Heart left ventricle (tissue), 16 donors: ENCODE results near the gene SHROOM3. TPM values are rescaled to one million over a fixed set of nuclear protein-coding genes. Genes with fewer than 3 reads are reported as not detected.

Experiments used
- ATAC-seq, 4 donors: fragments of 200-7000 bp; cut with Tn5 transposase; one replicate each; pipeline ENCODE4 v1.9.1; 2020 to 2022; ENCODE audit warnings: moderate library complexity in 4 of 4, mild to moderate bottlenecking in 3 of 4, moderate number of reproducible peaks in 1 of 4
- DNase-seq, 5 donors: peaks; one replicate each; pipeline ENCODE4 v3.0.0-alpha.2; 2020
- H3K27ac ChIP-seq, 12 donors: fragments of 200-600 bp; sonication (generic) in 4 of 12; one replicate each; pipeline versions ENCODE4 v1.5.0 to v1.8.0; 2016 to 2022; ENCODE audit warnings: mild to moderate bottlenecking in 2 of 12
- H3K27me3 ChIP-seq, 9 donors: fragments of 200-600 bp; sonication (generic) in 2 of 9; one replicate each; pipeline versions ENCODE4 v1.5.1 to v1.8.0; 2016 to 2022; ENCODE audit warnings: mild to moderate bottlenecking in 3 of 9
- H3K36me3 ChIP-seq, 9 donors: fragments of 200-600 bp; sonication (generic) in 2 of 9; one replicate each; pipeline versions ENCODE4 v1.5.0 to v1.8.0; 2018 to 2022; ENCODE audit warnings: mild to moderate bottlenecking in 2 of 9
- H3K4me1 ChIP-seq, 12 donors: fragments of 200-600 bp; sonication (generic) in 4 of 12; one replicate each; pipeline versions ENCODE4 v1.5.0 to v1.8.0; 2016 to 2022; ENCODE audit warnings: mild to moderate bottlenecking in 3 of 12
- H3K4me3 ChIP-seq, 12 donors: fragments of 200-600 bp; sonication (generic) in 4 of 12; one replicate each; pipeline versions ENCODE4 v1.5.0 to v1.8.0; 2017 to 2022; ENCODE audit warnings: mild to moderate bottlenecking in 9 of 12, moderate library complexity in 4 of 12
- H3K9me3 ChIP-seq, 12 donors: fragments of 200-600 bp; sonication (generic) in 4 of 12; one replicate each; pipeline versions ENCODE4 v1.5.0 to v1.8.0; 2016 to 2022; ENCODE audit warnings: mild to moderate bottlenecking in 1 of 12
- POLR2A ChIP-seq, 2 donors: fragments of 450-650 bp; IDR thresholded peaks; one replicate each; pipeline ENCODE4 v1.6.1; 2017; ENCODE audit warnings: antibody characterized with exemption in 2 of 2, mild to moderate bottlenecking in 2 of 2, moderate library complexity in 2 of 2
- WGBS, 4 donors: extraction: QIAGEN DNeasy Blood & Tissue Kit in 2 of 4; methylation state at CpG; one replicate each; pipeline versions ENCODE4 v1.1.5 to v1.1.7; 2013 to 2018; 5-methylcytosine and 5-hydroxymethylcytosine counted together
- intact Hi-C, 10 donors: fragments of 100-400 bp; cut with DNase I; formaldehyde crosslinking; loops; one replicate each; pipeline versions ENCODE4 v1.11.1 to v1.14.2; 2022
- polyA plus RNA-seq, 2 donors: library from polyadenylated mRNA; stranded (reverse); fragments of 200-250 nt; gene quantifications; one replicate each; pipeline ENCODE4 v1.2.3, GENCODE V29; 2013
- total RNA-seq, 9 donors: library from RNA; depleted of rRNA in 2 of 9; stranded (reverse); fragments of >200 nt in 2 of 9; fragmentation: NEBNext Ultra II Directional in 3 of 9; extraction: Animal tissue kit (Norgen Biotek cat#: 25700) in 3 of 9; gene quantifications; one replicate each; pipeline versions ENCODE4 v1.1.0 to v1.2.4, GENCODE V29; 2016 to 2023
- TF ChIP-seq, protein P1 (sequence below), 12 donors: fragments of 200-600 bp; sonication (generic) in 4 of 12; IDR thresholded peaks; one replicate each; pipeline versions ENCODE4 v1.5.0 to v1.8.0; 2018 to 2022; ENCODE audit warnings: antibody characterized with exemption in 12 of 12, mild to moderate bottlenecking in 5 of 12
- donor health status: ischemic (EF 13 %, LVEDD 7.1; RV severe dilation, severe dysfunction).
- donor health status: healthy with polysubstance abuse.
- donor health status: DM: no; HTN: yes; CAD: no.
- donor health status: DM: no; HTN: no; CAD: no.
- donor health status: ischemic (EF 25% LVEDD 6.9; RV normal size, moderate dysfunction).
- donor health status: ischemic (EF 25% LVEDD 5.7; RV mildly dilated, moderate dysfunction).
- donor health status: healthy.
- donor health status: DM: yes; HTN: yes; CAD: no.
- donor health status: ischemic (EF 35%, LVEDD 5.7; RV mildly dilated, moderate dysfunction).
- donor health status: nonischemic (EF 11% LVEDD 7.7; RV severe dilation, severe dysfunction).
- donor health status: DM: yes; HTN: yes; CAD: no.
- donor health status: PGD.
- donor health status: ischemic (EF 29% LVEDD 5.4; RV normal size, mild dysfunction).
- donor health status: nonischemic (EF 23%, LVEDD 6.1; RV moderate dilation, normal function).

SHROOM3 gene
- total and polyA plus RNA-seq, 11 donors: 4.6 to 38.5 (median 20.3) TPM

DNA sequence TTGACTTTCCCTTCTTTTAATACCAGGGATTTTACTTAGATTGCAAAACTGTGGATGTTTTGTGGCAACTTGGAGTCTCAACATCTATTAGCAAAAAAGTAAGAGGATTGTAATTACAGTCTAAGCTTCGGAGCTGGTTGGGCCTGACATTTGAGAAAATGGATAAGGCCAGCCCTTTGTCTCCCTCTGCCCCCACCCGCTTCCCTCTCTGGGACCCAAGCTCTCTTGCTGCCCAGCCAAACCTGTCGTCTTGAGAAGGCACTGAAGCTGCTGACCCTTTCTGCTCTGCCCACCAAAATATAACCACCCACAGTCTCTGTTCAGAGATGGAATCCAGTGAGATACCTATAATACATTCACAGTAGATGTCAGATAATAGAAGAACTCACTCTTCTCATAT lies 49.6 kb downstream of the SHROOM3 start:
- Histone ChIP-seq H3K9me3 (peaks cover 0 to 25% (median 0%) of the 10 kb centered on the region in 12 donors), H3K27ac (no peak overlapping the region), H3K36me3 (no peaks in the 10 kb centered on the region), H3K27me3 (no peaks in the 10 kb centered on the region), H3K4me1 (peaks cover 0 to 7% (median 0%) of the 10 kb centered on the region in 12 donors), H3K4me3 (no peak overlapping the region)
- no peak for DNase-seq
- no peak for TF ChIP-seq POLR2A (IDR thresholded peaks at IDR 0.05)
- TF ChIP-seq, protein P1, sequence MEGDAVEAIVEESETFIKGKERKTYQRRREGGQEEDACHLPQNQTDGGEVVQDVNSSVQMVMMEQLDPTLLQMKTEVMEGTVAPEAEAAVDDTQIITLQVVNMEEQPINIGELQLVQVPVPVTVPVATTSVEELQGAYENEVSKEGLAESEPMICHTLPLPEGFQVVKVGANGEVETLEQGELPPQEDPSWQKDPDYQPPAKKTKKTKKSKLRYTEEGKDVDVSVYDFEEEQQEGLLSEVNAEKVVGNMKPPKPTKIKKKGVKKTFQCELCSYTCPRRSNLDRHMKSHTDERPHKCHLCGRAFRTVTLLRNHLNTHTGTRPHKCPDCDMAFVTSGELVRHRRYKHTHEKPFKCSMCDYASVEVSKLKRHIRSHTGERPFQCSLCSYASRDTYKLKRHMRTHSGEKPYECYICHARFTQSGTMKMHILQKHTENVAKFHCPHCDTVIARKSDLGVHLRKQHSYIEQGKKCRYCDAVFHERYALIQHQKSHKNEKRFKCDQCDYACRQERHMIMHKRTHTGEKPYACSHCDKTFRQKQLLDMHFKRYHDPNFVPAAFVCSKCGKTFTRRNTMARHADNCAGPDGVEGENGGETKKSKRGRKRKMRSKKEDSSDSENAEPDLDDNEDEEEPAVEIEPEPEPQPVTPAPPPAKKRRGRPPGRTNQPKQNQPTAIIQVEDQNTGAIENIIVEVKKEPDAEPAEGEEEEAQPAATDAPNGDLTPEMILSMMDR (IDR thresholded peaks at IDR 0.05): no peak
- intact Hi-C loops: loop anchor here in 1 of 10 donors (1.0 kb wide), 1 partner anchor 28 kb away; no protein-coding TSS in a partner anchor
- ATAC-seq: no peak
- WGBS, 4 donors: 61 to 73% (median 65%) methylated on average over 3 of the region's 3 CpGs

DNA sequence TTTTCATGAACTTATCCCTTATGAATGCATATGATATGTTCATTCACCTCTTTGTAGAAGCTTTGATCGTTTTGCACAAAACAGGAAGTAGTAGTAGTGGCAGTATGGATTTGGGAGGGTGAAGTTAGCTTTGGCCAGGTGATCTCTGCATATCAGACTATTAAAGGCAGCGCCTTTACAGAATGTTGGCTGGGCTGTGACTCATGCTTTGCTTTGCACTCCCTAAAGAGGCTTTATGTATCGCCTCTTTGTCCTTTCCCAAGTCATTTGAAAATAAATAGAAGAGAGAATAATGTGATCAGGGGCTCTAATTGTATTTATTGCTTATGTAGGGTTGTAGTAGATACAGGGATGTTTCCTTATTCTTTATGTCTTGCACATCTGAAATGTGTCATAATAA lies 50.4 kb downstream of the SHROOM3 start:
- H3K27me3 ChIP-seq: no peaks in the 10 kb centered on the region
- H3K4me1 ChIP-seq: peaks cover 0 to 7% (median 0%) of the 10 kb centered on the region in 12 donors
- intact Hi-C loops: loop anchor here in 1 of 10 donors (1.0 kb wide), 1 partner anchor 29 kb away; no protein-coding TSS in a partner anchor
- WGBS, 4 donors: 19 to 23% (median 21%) methylated on average over 3 of the region's 3 CpGs
- H3K9me3 ChIP-seq: peaks cover 0 to 21% (median 0%) of the 10 kb centered on the region in 12 donors
- no peak overlapping the region for H3K27ac ChIP-seq
- DNase-seq (no peak), ATAC-seq (peak in 1 of 4 donors; percentile 48)
- TF ChIP-seq, protein P1 (IDR thresholded peaks at IDR 0.05): no peak
- no peak for TF ChIP-seq POLR2A (IDR thresholded peaks at IDR 0.05)
- no peak overlapping the region for H3K4me3 ChIP-seq
- no peaks in the 10 kb centered on the region for H3K36me3 ChIP-seq

GRCh38 chr4:76486588-76487276 lies 51.7 kb downstream of the SHROOM3 start:
- no peak for TF ChIP-seq POLR2A (IDR thresholded peaks at IDR 0.05)
- TF ChIP-seq, protein P1 (IDR thresholded peaks at IDR 0.05): no peak
- Histone ChIP-seq H3K36me3 (no peaks in the 10 kb centered on the region), H3K27ac (no peak overlapping the region), H3K4me3 (no peak overlapping the region), H3K4me1 (peaks cover 0 to 7% (median 0%) of the 10 kb centered on the region in 12 donors), H3K9me3 (peaks cover 0 to 15% (median 0%) of the 10 kb centered on the region in 12 donors), H3K27me3 (no peaks in the 10 kb centered on the region)
- intact Hi-C loops: no loop called here
- DNase-seq: no peak
- WGBS, 4 donors: 81 to 88% (median 85%) methylated on average over 3 of the region's 3 CpGs
- ATAC-seq: no peak

DNA sequence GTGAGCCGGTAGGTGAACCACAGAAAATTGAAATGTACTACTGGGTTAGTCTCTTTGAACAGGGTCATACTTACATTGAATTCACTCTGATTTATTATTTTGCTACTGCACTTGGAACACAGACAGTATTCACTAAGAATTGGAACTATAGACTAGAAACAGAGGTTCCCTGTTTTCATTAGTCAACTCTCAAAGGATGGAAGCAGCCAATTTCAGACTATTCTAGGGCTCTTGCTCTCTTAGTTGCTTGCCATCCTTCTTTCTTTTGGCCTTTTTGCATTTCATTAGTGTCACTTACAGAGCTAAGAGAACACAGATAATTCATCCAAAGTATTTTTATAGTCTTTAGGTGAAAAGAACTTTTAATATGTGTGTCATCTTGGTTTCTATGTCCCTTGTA lies 52.6 kb downstream of the SHROOM3 start:
- intact Hi-C loops: no loop called here
- H3K9me3 ChIP-seq: peaks cover 0 to 8% (median 0%) of the 10 kb centered on the region in 12 donors

More for the DNA sequence above, 52.6 kb downstream of the SHROOM3 start:
- H3K4me3 ChIP-seq: no peak overlapping the region
- H3K4me1 ChIP-seq: peaks cover 0 to 7% (median 0%) of the 10 kb centered on the region in 12 donors
- no peak overlapping the region for H3K27ac ChIP-seq
- ATAC-seq: no peak
- 42 to 97% (median 95%) methylated on average over 1 of the region's 1 CpG for WGBS, 4 donors
- TF ChIP-seq POLR2A (IDR thresholded peaks at IDR 0.05): no peak
- TF ChIP-seq, protein P1 (IDR thresholded peaks at IDR 0.05): no peak
- no peak for DNase-seq
- no peaks in the 10 kb centered on the region for H3K36me3 ChIP-seq
- no peaks in the 10 kb centered on the region for H3K27me3 ChIP-seq
